Measurements from ENCODE around the gene TTLL11.

GRCh38 chr9:121810489-121810888 lies 282.6 kb downstream of the TTLL11 start:
- TF ChIP-seq POLR2A (IDR thresholded peaks at IDR 0.05) = no peak
- TF ChIP-seq, protein P1, sequence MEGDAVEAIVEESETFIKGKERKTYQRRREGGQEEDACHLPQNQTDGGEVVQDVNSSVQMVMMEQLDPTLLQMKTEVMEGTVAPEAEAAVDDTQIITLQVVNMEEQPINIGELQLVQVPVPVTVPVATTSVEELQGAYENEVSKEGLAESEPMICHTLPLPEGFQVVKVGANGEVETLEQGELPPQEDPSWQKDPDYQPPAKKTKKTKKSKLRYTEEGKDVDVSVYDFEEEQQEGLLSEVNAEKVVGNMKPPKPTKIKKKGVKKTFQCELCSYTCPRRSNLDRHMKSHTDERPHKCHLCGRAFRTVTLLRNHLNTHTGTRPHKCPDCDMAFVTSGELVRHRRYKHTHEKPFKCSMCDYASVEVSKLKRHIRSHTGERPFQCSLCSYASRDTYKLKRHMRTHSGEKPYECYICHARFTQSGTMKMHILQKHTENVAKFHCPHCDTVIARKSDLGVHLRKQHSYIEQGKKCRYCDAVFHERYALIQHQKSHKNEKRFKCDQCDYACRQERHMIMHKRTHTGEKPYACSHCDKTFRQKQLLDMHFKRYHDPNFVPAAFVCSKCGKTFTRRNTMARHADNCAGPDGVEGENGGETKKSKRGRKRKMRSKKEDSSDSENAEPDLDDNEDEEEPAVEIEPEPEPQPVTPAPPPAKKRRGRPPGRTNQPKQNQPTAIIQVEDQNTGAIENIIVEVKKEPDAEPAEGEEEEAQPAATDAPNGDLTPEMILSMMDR (IDR thresholded peaks at IDR 0.05) = no peak
- TF ChIP-seq EP300 (IDR thresholded peaks at IDR 0.05) = no peak

All from tibial nerve (tissue), 4 donors.